HL-60 (cell line): ENCODE data around the gene MANF.

ENCODE experiments used
- DNase-seq, 2 experiments: peaks; one replicate each; pipeline ENCODE4 v3.0.0-alpha.2; 2010 to 2020; ENCODE audit warnings: low read depth in 1 of 2, low spot score in 1 of 2
- H3K27ac ChIP-seq: fragments of 250-450 bp; sonication (Bioruptor Pico); replicated peaks from 2 replicates; pipeline ENCODE4 v1.5.1; 2020; ENCODE audit warnings: mild to moderate bottlenecking, moderate library complexity
- H3K27me3 ChIP-seq: fragments of 250-450 bp; sonication (Bioruptor Pico); 2 replicates; pipeline ENCODE4 v1.5.1; 2021; ENCODE audit warnings: mild to moderate bottlenecking, moderate library complexity; ENCODE audit not compliant: insufficient read depth, poor library complexity, severe bottlenecking
- H3K4me3 ChIP-seq: replicated peaks from 2 replicates; pipeline ENCODE4 v1.5.1; 2011; ENCODE audit warnings: mild to moderate bottlenecking, control low read depth, low read length; ENCODE audit not compliant: insufficient read depth
- GABPA ChIP-seq: IDR thresholded peaks from 2 replicates; pipeline ENCODE4 v1.6.1; 2012; ENCODE audit warnings: low read depth
- POLR2AphosphoS5 ChIP-seq: IDR thresholded peaks from 2 replicates; pipeline ENCODE4 v1.6.1; 2012; ENCODE audit warnings: low read depth
- SPI1 ChIP-seq: IDR thresholded peaks from 2 replicates; pipeline ENCODE4 v1.6.1; 2012; ENCODE audit warnings: low read depth, mild to moderate bottlenecking, borderline replicate concordance
- TF ChIP-seq, protein P1 (sequence below): IDR thresholded peaks from one replicate; pipeline ENCODE4 v1.5.1; 2011; ENCODE audit warnings: low read length, control low read depth, inconsistent platforms; ENCODE audit not compliant: insufficient read depth
- TF ChIP-seq, protein P2 (sequence below): IDR thresholded peaks from 2 replicates; pipeline ENCODE4 v1.6.1; 2012; ENCODE audit warnings: low read depth; ENCODE audit not compliant: insufficient replicate concordance

MANF gene

GRCh38 chr3:51391566-51392354 is 6.7 kb downstream of the MANF start:
- no peak for DNase-seq
- H3K27ac ChIP-seq: peak overlapping the region; percentile 74
- H3K27me3 ChIP-seq: no peaks in the 10 kb centered on the region
- TF ChIP-seq SPI1 (no peak), POLR2AphosphoS5 (peak; percentile 7; the same call in 1 of the 2 replicates), GABPA (no peak)
- TF ChIP-seq, protein P1, sequence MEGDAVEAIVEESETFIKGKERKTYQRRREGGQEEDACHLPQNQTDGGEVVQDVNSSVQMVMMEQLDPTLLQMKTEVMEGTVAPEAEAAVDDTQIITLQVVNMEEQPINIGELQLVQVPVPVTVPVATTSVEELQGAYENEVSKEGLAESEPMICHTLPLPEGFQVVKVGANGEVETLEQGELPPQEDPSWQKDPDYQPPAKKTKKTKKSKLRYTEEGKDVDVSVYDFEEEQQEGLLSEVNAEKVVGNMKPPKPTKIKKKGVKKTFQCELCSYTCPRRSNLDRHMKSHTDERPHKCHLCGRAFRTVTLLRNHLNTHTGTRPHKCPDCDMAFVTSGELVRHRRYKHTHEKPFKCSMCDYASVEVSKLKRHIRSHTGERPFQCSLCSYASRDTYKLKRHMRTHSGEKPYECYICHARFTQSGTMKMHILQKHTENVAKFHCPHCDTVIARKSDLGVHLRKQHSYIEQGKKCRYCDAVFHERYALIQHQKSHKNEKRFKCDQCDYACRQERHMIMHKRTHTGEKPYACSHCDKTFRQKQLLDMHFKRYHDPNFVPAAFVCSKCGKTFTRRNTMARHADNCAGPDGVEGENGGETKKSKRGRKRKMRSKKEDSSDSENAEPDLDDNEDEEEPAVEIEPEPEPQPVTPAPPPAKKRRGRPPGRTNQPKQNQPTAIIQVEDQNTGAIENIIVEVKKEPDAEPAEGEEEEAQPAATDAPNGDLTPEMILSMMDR: no peak
- TF ChIP-seq, protein P2, sequence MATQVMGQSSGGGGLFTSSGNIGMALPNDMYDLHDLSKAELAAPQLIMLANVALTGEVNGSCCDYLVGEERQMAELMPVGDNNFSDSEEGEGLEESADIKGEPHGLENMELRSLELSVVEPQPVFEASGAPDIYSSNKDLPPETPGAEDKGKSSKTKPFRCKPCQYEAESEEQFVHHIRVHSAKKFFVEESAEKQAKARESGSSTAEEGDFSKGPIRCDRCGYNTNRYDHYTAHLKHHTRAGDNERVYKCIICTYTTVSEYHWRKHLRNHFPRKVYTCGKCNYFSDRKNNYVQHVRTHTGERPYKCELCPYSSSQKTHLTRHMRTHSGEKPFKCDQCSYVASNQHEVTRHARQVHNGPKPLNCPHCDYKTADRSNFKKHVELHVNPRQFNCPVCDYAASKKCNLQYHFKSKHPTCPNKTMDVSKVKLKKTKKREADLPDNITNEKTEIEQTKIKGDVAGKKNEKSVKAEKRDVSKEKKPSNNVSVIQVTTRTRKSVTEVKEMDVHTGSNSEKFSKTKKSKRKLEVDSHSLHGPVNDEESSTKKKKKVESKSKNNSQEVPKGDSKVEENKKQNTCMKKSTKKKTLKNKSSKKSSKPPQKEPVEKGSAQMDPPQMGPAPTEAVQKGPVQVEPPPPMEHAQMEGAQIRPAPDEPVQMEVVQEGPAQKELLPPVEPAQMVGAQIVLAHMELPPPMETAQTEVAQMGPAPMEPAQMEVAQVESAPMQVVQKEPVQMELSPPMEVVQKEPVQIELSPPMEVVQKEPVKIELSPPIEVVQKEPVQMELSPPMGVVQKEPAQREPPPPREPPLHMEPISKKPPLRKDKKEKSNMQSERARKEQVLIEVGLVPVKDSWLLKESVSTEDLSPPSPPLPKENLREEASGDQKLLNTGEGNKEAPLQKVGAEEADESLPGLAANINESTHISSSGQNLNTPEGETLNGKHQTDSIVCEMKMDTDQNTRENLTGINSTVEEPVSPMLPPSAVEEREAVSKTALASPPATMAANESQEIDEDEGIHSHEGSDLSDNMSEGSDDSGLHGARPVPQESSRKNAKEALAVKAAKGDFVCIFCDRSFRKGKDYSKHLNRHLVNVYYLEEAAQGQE: no peak
- H3K4me3 ChIP-seq: peak overlapping the region; percentile 55

DNA sequence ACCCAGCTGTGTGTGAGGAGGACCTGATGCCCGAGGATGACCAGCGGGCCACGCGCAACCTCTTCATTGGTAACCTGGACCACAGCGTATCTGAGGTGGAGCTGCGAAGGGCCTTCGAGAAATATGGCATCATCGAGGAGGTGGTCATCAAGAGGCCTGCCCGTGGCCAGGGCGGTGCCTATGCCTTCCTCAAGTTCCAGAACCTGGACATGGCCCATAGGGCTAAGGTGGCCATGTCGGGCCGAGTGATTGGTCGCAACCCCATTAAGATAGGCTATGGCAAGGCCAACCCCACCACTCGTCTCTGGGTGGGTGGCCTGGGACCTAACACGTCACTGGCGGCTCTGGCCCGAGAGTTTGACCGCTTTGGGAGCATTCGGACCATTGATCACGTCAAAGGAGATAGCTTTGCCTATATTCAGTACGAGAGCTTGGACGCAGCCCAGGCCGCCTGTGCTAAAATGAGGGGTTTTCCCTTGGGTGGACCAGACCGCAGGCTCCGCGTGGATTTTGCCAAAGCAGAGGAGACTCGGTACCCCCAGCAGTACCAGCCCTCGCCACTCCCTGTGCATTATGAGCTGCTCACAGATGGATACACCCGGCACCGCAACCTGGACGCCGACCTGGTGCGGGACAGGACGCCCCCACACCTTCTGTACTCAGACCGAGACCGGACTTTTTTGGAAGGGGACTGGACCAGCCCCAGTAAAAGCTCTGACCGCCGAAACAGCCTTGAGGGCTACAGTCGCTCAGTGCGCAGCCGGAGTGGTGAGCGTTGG is 7.5 kb downstream of the MANF start:
- DNase-seq: no peak
- Histone ChIP-seq H3K27ac (peak overlapping the region; percentile 18; the same call in 1 of the 2 replicates), H3K4me3 (peak overlapping the region; percentile 55), H3K27me3 (no peaks in the 10 kb centered on the region)
- TF ChIP-seq POLR2AphosphoS5: no peak; the same call in 1 of the 2 replicates
- TF ChIP-seq GABPA: no peak

- TF ChIP-seq, protein P2: no peak
- no peak for TF ChIP-seq SPI1
- TF ChIP-seq, protein P1: no peak
- no peak for TF ChIP-seq GABPA
- no peak for TF ChIP-seq POLR2AphosphoS5
- H3K27ac ChIP-seq: no peak overlapping the region
Observed at GRCh38 chr3:51393134-51393495, 8.0 kb downstream of the MANF start.

DNA sequence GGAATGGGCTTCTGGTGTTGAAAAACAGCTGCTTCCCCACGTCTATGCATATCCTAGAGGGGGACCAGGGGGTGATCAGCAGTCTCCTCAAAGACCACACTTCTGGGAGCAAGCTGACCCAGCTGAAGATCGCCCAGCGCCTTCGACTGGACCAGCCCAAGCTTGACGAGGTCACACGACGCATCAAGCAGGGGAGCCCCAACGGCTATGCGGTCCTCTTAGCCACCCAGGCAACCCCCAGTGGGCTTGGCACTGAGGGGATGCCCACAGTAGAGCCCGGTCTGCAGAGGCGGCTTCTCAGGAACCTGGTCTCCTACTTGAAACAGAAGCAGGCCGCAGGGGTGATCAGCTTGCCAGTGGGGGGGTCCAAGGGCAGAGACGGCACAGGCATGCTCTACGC is 8.5 kb downstream of the MANF start:
- Histone ChIP-seq H3K27ac (no peak overlapping the region), H3K27me3 (no peaks in the 10 kb centered on the region), H3K4me3 (no peak overlapping the region)
- TF ChIP-seq, protein P2: no peak
- TF ChIP-seq SPI1 (no peak), GABPA (no peak), POLR2AphosphoS5 (no peak)
- TF ChIP-seq, protein P1: no peak
- no peak for DNase-seq

More at GRCh38 chr3:51393134-51393495, 8.0 kb downstream of the MANF start:
- no peak overlapping the region for H3K4me3 ChIP-seq
- DNase-seq: no peak
- no peaks in the 10 kb centered on the region for H3K27me3 ChIP-seq
